ENCODE results near the gene GULP1. TPM values are rescaled to one million over a fixed set of nuclear protein-coding genes. Genes with fewer than 3 reads are reported as not detected.

The GULP1 gene
- total RNA-seq, 4 donors from 2014 or later: 43.3 to 64.8 (median 50.3) TPM

GRCh38 chr2:188580738-188581137, 289.1 kb downstream of the GULP1 start:
- peaks cover 0 to 9% of the 10 kb centered on the region in 2 donors for H3K36me3 ChIP-seq
- H3K27ac ChIP-seq: no peak overlapping the region
- no peak overlapping the region for H3K4me3 ChIP-seq
- H3K4me1 ChIP-seq: peaks cover 0 to 24% (median 3%) of the 10 kb centered on the region in 3 donors
- WGBS, 2 donors (ENCODE audit: low coverage in 1 of 2): 80% methylated on average over 5 of the region's 5 CpGs; no CpG with 5 or more reads in 1 of the 2 donors
- H3K9me3 ChIP-seq: no peaks in the 10 kb centered on the region
- no peak for TF ChIP-seq EP300 (IDR thresholded peaks at IDR 0.05)
- TF ChIP-seq CTCF (IDR thresholded peaks at IDR 0.05): no peak
- no peak for TF ChIP-seq POLR2A (IDR thresholded peaks at IDR 0.05)
- no peak for TF ChIP-seq POLR2AphosphoS5 (IDR thresholded peaks at IDR 0.05)
- no peaks in the 10 kb centered on the region for H3K27me3 ChIP-seq
- no peak for ATAC-seq

GRCh38 chr2:188582211-188582610, 290.5 kb downstream of the GULP1 start:
- WGBS, 2 donors (ENCODE audit: low coverage in 1 of 2): 95 to 100% methylated on average over 1 to 2 of the region's 2 CpGs
- Histone ChIP-seq H3K4me3 (no peak overlapping the region), H3K4me1 (peaks cover 0 to 24% (median under 1%) of the 10 kb centered on the region in 3 donors), H3K27ac (no peak overlapping the region), H3K36me3 (peaks cover 0 to 9% of the 10 kb centered on the region in 2 donors), H3K27me3 (no peaks in the 10 kb centered on the region), H3K9me3 (no peaks in the 10 kb centered on the region)
- TF ChIP-seq CTCF (IDR thresholded peaks at IDR 0.05) (no peak), EP300 (IDR thresholded peaks at IDR 0.05) (no peak), POLR2A (IDR thresholded peaks at IDR 0.05) (no peak), POLR2AphosphoS5 (IDR thresholded peaks at IDR 0.05) (no peak)
- ATAC-seq: no peak

DNA sequence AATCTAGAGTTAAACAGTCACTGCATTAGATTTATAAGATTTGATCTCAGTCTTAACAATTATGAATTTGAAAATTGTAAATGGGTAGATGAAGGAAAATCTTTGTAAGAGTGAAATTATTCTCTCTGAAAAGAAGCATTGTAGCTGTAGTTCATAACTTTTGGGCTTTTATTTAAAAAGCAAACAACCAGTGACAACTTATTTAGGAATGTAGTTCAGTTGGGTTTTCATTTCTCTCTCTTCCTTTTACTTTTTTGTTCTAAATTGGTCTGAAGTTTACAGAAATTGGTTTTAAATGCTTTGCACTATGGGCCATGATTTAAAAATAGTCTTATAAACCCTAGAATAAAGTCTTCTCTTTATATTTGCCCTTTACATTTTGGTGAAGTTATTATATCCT, 296.6 kb downstream of the GULP1 start:
- no peak for TF ChIP-seq POLR2A (IDR thresholded peaks at IDR 0.05)
- no peak for TF ChIP-seq CTCF (IDR thresholded peaks at IDR 0.05)
- TF ChIP-seq EP300 (IDR thresholded peaks at IDR 0.05): no peak
- TF ChIP-seq POLR2AphosphoS5 (IDR thresholded peaks at IDR 0.05): no peak
- no peak overlapping the region for H3K27ac ChIP-seq
- H3K4me1 ChIP-seq: no peaks in the 10 kb centered on the region
- no peaks in the 10 kb centered on the region for H3K27me3 ChIP-seq
- no peak for ATAC-seq
- H3K9me3 ChIP-seq: no peaks in the 10 kb centered on the region
- no peak overlapping the region for H3K4me3 ChIP-seq
- peaks cover 0 to 15% of the 10 kb centered on the region in 2 donors for H3K36me3 ChIP-seq

- Histone ChIP-seq H3K4me3 (no peak overlapping the region), H3K4me1 (peaks cover 0 to 28% (median 9%) of the 10 kb centered on the region in 3 donors), H3K27ac (no peak overlapping the region), H3K27me3 (no peaks in the 10 kb centered on the region), H3K36me3 (no peaks in the 10 kb centered on the region), H3K9me3 (no peaks in the 10 kb centered on the region)
- WGBS, 2 donors (ENCODE audit: low coverage in 1 of 2): 70 to 100% methylated on average over 1 of the region's 1 CpG
- no peak for ATAC-seq
- no peak for TF ChIP-seq POLR2AphosphoS5 (IDR thresholded peaks at IDR 0.05)
- TF ChIP-seq EP300 (IDR thresholded peaks at IDR 0.05): no peak
- TF ChIP-seq POLR2A (IDR thresholded peaks at IDR 0.05): no peak
- no peak for TF ChIP-seq CTCF (IDR thresholded peaks at IDR 0.05)
Observed at GRCh38 chr2:188596054-188596453, 304.4 kb downstream of the GULP1 start.

- Histone ChIP-seq H3K4me1 (peaks cover 0 to 28% (median 9%) of the 10 kb centered on the region in 3 donors), H3K27ac (peak overlapping the region in 1 of 4 donors; percentile 21), H3K36me3 (no peaks in the 10 kb centered on the region), H3K27me3 (no peaks in the 10 kb centered on the region), H3K4me3 (no peak overlapping the region), H3K9me3 (no peaks in the 10 kb centered on the region)
- no peak for TF ChIP-seq CTCF (IDR thresholded peaks at IDR 0.05)
- 53 to 90% methylated on average over 1 of the region's 1 CpG for WGBS, 2 donors (ENCODE audit: low coverage in 1 of 2)
- no peak for ATAC-seq
Observed at GRCh38 chr2:188598551-188598950, 306.9 kb downstream of the GULP1 start.
